Osteoblast (primary cell): ENCODE measurements around the gene SDC4. TPM values are rescaled to one million over a fixed set of nuclear protein-coding genes. Genes with fewer than 3 reads are reported as not detected.

Experiments
- DNase-seq: peaks from one replicate; pipeline ENCODE4 v3.0.0; 2011; ENCODE audit warnings: low spot score, mixed read lengths; ENCODE audit not compliant: insufficient read length; ENCODE audit errors: missing footprints
- H2AFZ ChIP-seq: 2 replicates; pipeline ENCODE4 v1.6.0; 2011; ENCODE audit warnings: mild to moderate bottlenecking, low read length
- H3K27ac ChIP-seq: 2 replicates; pipeline ENCODE4 v1.5.1; 2011; ENCODE audit warnings: mild to moderate bottlenecking, low read depth, low read length, moderate library complexity
- H3K27me3 ChIP-seq: 2 replicates; pipeline ENCODE4 v1.6.0; 2012; ENCODE audit warnings: mild to moderate bottlenecking, control low read depth, inconsistent platforms, low read length, moderate library complexity; ENCODE audit not compliant: insufficient read depth
- H3K36me3 ChIP-seq: 2 replicates; pipeline ENCODE4 v1.5.1; 2011; ENCODE audit warnings: mild to moderate bottlenecking, low read length, control low read depth, moderate library complexity; ENCODE audit not compliant: insufficient read depth
- H3K4me1 ChIP-seq: 2 replicates; pipeline ENCODE4 v1.5.1; 2011; ENCODE audit warnings: mild to moderate bottlenecking, low read length, control low read depth, moderate library complexity; ENCODE audit not compliant: insufficient read depth
- H3K4me2 ChIP-seq: 2 replicates; pipeline ENCODE4 v1.6.0; 2011; ENCODE audit warnings: mild to moderate bottlenecking, low read length; ENCODE audit not compliant: insufficient read depth
- H3K4me3 ChIP-seq: fragments of 200-600 bp; sonication (generic); 3 replicates; pipeline ENCODE4 v1.5.1; 2012; ENCODE audit warnings: mild to moderate bottlenecking, low read length, inconsistent platforms; ENCODE audit not compliant: insufficient read depth
- H3K79me2 ChIP-seq: 2 replicates; pipeline ENCODE4 v1.6.0; 2012; ENCODE audit warnings: mild to moderate bottlenecking, low read length, control low read depth, inconsistent platforms; ENCODE audit not compliant: insufficient read depth
- H3K9me3 ChIP-seq: 2 replicates; pipeline ENCODE4 v1.5.1; 2011; ENCODE audit warnings: low read depth, low read length, control low read depth
- H4K20me1 ChIP-seq: 2 replicates; pipeline ENCODE4 v1.6.0; 2012; ENCODE audit warnings: mild to moderate bottlenecking, low read length, control low read depth; ENCODE audit not compliant: insufficient read depth
- CTCF ChIP-seq: IDR thresholded peaks from 2 replicates; pipeline ENCODE4 v1.5.1; 2011; ENCODE audit warnings: mild to moderate bottlenecking, low read depth, low read length, moderate library complexity; ENCODE audit errors: extremely low read depth
- total RNA-seq: library from RNA; depleted of rRNA; stranded (reverse); fragments of >200 nt; gene quantifications from 2 replicates; pipeline ENCODE4 v1.2.3, GENCODE V29; 2012

Gene SDC4
- total RNA-seq, 1 donor: 267 TPM

- Histone ChIP-seq H3K36me3 (peaks cover 60% of the 10 kb centered on the region), H3K4me3 (peak overlapping the region; percentile 90), H3K79me2 (peaks cover 100% of the 10 kb centered on the region), H3K27ac (peak overlapping the region; percentile 100), H3K27me3 (no peaks in the 10 kb centered on the region), H2AFZ (no peak overlapping the region), H3K4me2 (peak overlapping the region; percentile 91), H4K20me1 (peaks cover 52% of the 10 kb centered on the region), H3K4me1 (peaks cover 84% of the 10 kb centered on the region), H3K9me3 (no peaks in the 10 kb centered on the region)
- DNase-seq: no peak
- no peak for TF ChIP-seq CTCF
Observed at GRCh38 chr20:45342855-45343531, 5.2 kb downstream of the SDC4 start.

GRCh38 chr20:45341939-45342854 is 6.0 kb downstream of the SDC4 start:
- Histone ChIP-seq H3K4me3 (peak overlapping the region; percentile 50), H3K4me1 (peaks cover 92% of the 10 kb centered on the region), H3K36me3 (peaks cover 60% of the 10 kb centered on the region), H3K79me2 (peaks cover 96% of the 10 kb centered on the region), H2AFZ (no peak overlapping the region), H3K27me3 (no peaks in the 10 kb centered on the region), H3K27ac (peak overlapping the region; percentile 100), H4K20me1 (peaks cover 48% of the 10 kb centered on the region), H3K9me3 (no peaks in the 10 kb centered on the region), H3K4me2 (peak overlapping the region; percentile 91)
- no peak for TF ChIP-seq CTCF
- DNase-seq: no peak

GRCh38 chr20:45341579-45341938 is 6.7 kb downstream of the SDC4 start:
- Histone ChIP-seq H3K27ac (peak overlapping the region; percentile 100), H4K20me1 (peaks cover 44% of the 10 kb centered on the region), H3K27me3 (no peaks in the 10 kb centered on the region), H3K79me2 (peaks cover 94% of the 10 kb centered on the region), H3K36me3 (peaks cover 60% of the 10 kb centered on the region), H3K4me3 (peak overlapping the region; percentile 50), H2AFZ (no peak overlapping the region), H3K9me3 (no peaks in the 10 kb centered on the region), H3K4me1 (peaks cover 94% of the 10 kb centered on the region), H3K4me2 (peak overlapping the region; percentile 91)
- no peak for DNase-seq
- TF ChIP-seq CTCF: no peak

GRCh38 chr20:45340951-45341350 is 7.3 kb downstream of the SDC4 start:
- H3K9me3 ChIP-seq: no peaks in the 10 kb centered on the region
- H4K20me1 ChIP-seq: peaks cover 38% of the 10 kb centered on the region
- TF ChIP-seq CTCF: no peak
- peaks cover 55% of the 10 kb centered on the region for H3K36me3 ChIP-seq
- no peak overlapping the region for H3K4me2 ChIP-seq
- H3K4me1 ChIP-seq: peaks cover 94% of the 10 kb centered on the region
- DNase-seq: no peak
- no peaks in the 10 kb centered on the region for H3K27me3 ChIP-seq
- peaks cover 89% of the 10 kb centered on the region for H3K79me2 ChIP-seq
- no peak overlapping the region for H2AFZ ChIP-seq
- H3K27ac ChIP-seq: peak overlapping the region; percentile 100
- no peak overlapping the region for H3K4me3 ChIP-seq
